Measurements from ENCODE around the gene PALLD.

DNA sequence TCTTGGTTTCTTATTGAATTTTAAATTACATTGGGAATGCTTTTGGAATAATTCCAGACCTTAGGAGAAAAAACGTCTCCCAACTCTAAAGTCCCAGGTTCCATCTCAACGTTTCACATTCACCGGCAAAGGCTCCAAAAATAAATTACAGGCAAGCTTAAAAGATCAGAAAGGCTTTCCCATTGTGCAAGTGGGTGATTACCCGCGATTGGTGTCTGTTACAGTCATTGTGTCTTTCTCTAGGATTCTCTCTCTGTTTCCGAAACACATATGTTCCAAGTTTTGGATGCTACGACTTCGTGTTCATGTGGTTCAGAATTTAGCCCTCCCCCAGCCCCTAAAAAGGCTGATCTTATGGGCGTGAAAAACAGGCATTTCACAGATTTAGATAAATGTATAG, 41.8 kb downstream of the PALLD start:
- TF ChIP-seq, protein P1, sequence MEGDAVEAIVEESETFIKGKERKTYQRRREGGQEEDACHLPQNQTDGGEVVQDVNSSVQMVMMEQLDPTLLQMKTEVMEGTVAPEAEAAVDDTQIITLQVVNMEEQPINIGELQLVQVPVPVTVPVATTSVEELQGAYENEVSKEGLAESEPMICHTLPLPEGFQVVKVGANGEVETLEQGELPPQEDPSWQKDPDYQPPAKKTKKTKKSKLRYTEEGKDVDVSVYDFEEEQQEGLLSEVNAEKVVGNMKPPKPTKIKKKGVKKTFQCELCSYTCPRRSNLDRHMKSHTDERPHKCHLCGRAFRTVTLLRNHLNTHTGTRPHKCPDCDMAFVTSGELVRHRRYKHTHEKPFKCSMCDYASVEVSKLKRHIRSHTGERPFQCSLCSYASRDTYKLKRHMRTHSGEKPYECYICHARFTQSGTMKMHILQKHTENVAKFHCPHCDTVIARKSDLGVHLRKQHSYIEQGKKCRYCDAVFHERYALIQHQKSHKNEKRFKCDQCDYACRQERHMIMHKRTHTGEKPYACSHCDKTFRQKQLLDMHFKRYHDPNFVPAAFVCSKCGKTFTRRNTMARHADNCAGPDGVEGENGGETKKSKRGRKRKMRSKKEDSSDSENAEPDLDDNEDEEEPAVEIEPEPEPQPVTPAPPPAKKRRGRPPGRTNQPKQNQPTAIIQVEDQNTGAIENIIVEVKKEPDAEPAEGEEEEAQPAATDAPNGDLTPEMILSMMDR (IDR thresholded peaks at IDR 0.05): no peak
- TF ChIP-seq NR1H2 (CRISPR knock-in tag; IDR thresholded peaks at IDR 0.05) (no peak), ELF4 (CRISPR knock-in tag; IDR thresholded peaks at IDR 0.05; ENCODE audit: low read depth) (no peak), NFE2L1 (CRISPR knock-in tag; IDR thresholded peaks at IDR 0.05) (no peak)
- TF ChIP-seq, protein P2, sequence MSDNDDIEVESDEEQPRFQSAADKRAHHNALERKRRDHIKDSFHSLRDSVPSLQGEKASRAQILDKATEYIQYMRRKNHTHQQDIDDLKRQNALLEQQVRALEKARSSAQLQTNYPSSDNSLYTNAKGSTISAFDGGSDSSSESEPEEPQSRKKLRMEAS (CRISPR knock-in tag; IDR thresholded peaks at IDR 0.05): no peak

Measured in WTC11 (cell line).